HCT116 (cell line): ENCODE data around the gene MSI2. TPM values are rescaled to one million over a fixed set of nuclear protein-coding genes. Genes with fewer than 3 reads are reported as not detected.

Experiments used
- ATAC-seq: fragments of 200-7000 bp; cut with Tn5 transposase; 2 replicates; pipeline ENCODE4 v1.9.1; 2020; ENCODE audit warnings: mild to moderate bottlenecking, moderate library complexity
- BruUV-seq: library from RNA; stranded (reverse); fragments of 400-500 nt; replicated peaks from 2 replicates; lab custom pipeline; 2021; lab: Mats Ljungman, UMichigan
- CTCF ChIA-PET: fragments of 300-600 bp; sonication (Branson Sonifier 250); formaldehyde crosslinking; loops from one replicate; lab custom pipeline; 2021; ENCODE audit warnings: antibody characterized with exemption; lab: Charles Lee
- POLR2A ChIA-PET: fragments of 300-600, 350-600 bp; sonication (Branson Sonifier 250); formaldehyde crosslinking; loops from one replicate; lab custom pipeline; 2021; ENCODE audit warnings: antibody characterized with exemption; lab: Charles Lee
- RAD21 ChIA-PET, 2 experiments: fragments of 300-600 bp; sonication (Branson Sonifier 250); formaldehyde crosslinking; loops; one replicate each; lab custom pipeline; 2023; ENCODE audit warnings: low total read pairs in 2 of 2; ENCODE audit not compliant: uncharacterized antibody in 2 of 2, unreplicated experiment in 2 of 2, low non-redundant PET in 1 of 2; lab: Charles Lee
- DNase-seq: peaks from one replicate; pipeline ENCODE4 v3.0.0-alpha.2; 2010; ENCODE audit warnings: low read depth, low spot score
- H2AFZ ChIP-seq: fragments of 200-600 bp; shearing (Covaris generic), sonication (generic); 2 replicates; pipeline ENCODE4 v1.6.1; 2017; ENCODE audit warnings: low read depth, mixed run types, mixed read lengths, antibody characterized with exemption, low read length; ENCODE audit not compliant: poor library complexity, severe bottlenecking
- H3K27ac ChIP-seq: 2 replicates; pipeline ENCODE4 v1.5.1; 2012; ENCODE audit warnings: low read depth, low read length
- H3K27me3 ChIP-seq: fragments of 200-600 bp; sonication (generic); 2 replicates; pipeline ENCODE4 v1.6.1; 2016; ENCODE audit warnings: mixed run types, low read length, mixed read lengths; ENCODE audit not compliant: insufficient read depth
- H3K36me3 ChIP-seq, 2 experiments: fragments of 200-500 bp in 1 of 2; fragments of 200-600 bp in 1 of 2; sonication (Bioruptor generic) in 1 of 2; sonication (generic) in 1 of 2; 2 replicates each; pipeline versions ENCODE4 v1.5.1 to v1.6.1; 2014 to 2016; ENCODE audit warnings: low read length in 2 of 2, inconsistent platforms in 1 of 2, mixed read lengths in 1 of 2, mixed run types in 1 of 2; ENCODE audit not compliant: insufficient read depth in 2 of 2, control insufficient read depth in 1 of 2
- H3K4me1 ChIP-seq, 2 experiments: fragments of 200-600 bp in 1 of 2; sonication (generic) in 1 of 2; 2 replicates each; pipeline versions ENCODE4 v1.5.1 to v1.6.1; 2012 to 2017; ENCODE audit warnings: low read length in 2 of 2, inconsistent platforms in 1 of 2, mild to moderate bottlenecking in 1 of 2, mixed read lengths in 1 of 2, mixed run types in 1 of 2, moderate library complexity in 1 of 2; ENCODE audit not compliant: insufficient read depth in 2 of 2, control insufficient read depth in 1 of 2
- H3K4me2 ChIP-seq: fragments of 200-600 bp; sonication (generic); 2 replicates; pipeline ENCODE4 v1.6.1; 2017; ENCODE audit warnings: mixed run types, low read length, mixed read lengths
- H3K4me3 ChIP-seq, 2 experiments: fragments of 200-600 bp in 1 of 2; sonication (generic) in 1 of 2; replicated peaks in 1 of 2; 2 replicates each; pipeline ENCODE4 v1.5.1; 2011 to 2016; ENCODE audit warnings: low read length in 2 of 2, control low read depth in 1 of 2, low read depth in 1 of 2, mild to moderate bottlenecking in 1 of 2, mixed read lengths in 1 of 2, mixed run types in 1 of 2
- H3K79me2 ChIP-seq: fragments of 200-600 bp; sonication (generic); 2 replicates; pipeline ENCODE4 v1.6.1; 2017; ENCODE audit warnings: mild to moderate bottlenecking, mixed run types, low read length, moderate library complexity, mixed read lengths; ENCODE audit not compliant: insufficient read depth
- H3K9ac ChIP-seq: fragments of 200-600 bp; sonication (generic); 2 replicates; pipeline ENCODE4 v1.6.1; 2016; ENCODE audit warnings: low read length, mixed read lengths
- H3K9me2 ChIP-seq: fragments of 200-600 bp; sonication (generic), shearing (Covaris generic); 2 replicates; pipeline ENCODE4 v1.6.1; 2017; ENCODE audit warnings: mixed run types, mild to moderate bottlenecking, moderate library complexity; ENCODE audit not compliant: insufficient read depth
- H3K9me3 ChIP-seq, 2 experiments: fragments of 200-500 bp in 1 of 2; fragments of 200-600 bp in 1 of 2; sonication (Bioruptor generic) in 1 of 2; sonication (generic) in 1 of 2; 2 replicates each; pipeline ENCODE4 v1.6.1; 2014 to 2017; ENCODE audit warnings: low read length in 2 of 2, mixed read lengths in 2 of 2, inconsistent platforms in 1 of 2, low read depth in 1 of 2, mild to moderate bottlenecking in 1 of 2, mixed run types in 1 of 2, moderate library complexity in 1 of 2; ENCODE audit not compliant: control insufficient read depth in 1 of 2, insufficient read depth in 1 of 2
- H4K20me1 ChIP-seq: fragments of 200-600 bp; sonication (generic), shearing (Covaris generic); 2 replicates; pipeline ENCODE4 v1.6.1; 2017; ENCODE audit warnings: mixed run types, mild to moderate bottlenecking, moderate library complexity; ENCODE audit not compliant: insufficient read depth
- ATF3 ChIP-seq: IDR thresholded peaks from 2 replicates; pipeline ENCODE4 v1.6.1; 2012
- CBX3 ChIP-seq: IDR thresholded peaks from 2 replicates; pipeline ENCODE4 v1.6.1; 2012; ENCODE audit warnings: low read depth
- CTCF ChIP-seq, 3 experiments: fragments of 200-600 bp in 1 of 3; sonication (generic) in 1 of 3; IDR thresholded peaks in 2 of 3; conservative IDR thresholded peaks in 1 of 3; 2 replicates each; pipeline ENCODE4 v1.5.1; 2012 to 2017; ENCODE audit warnings: low read depth in 2 of 3, low read length in 2 of 3, antibody characterized with exemption in 1 of 3, borderline replicate concordance in 1 of 3, control low read depth in 1 of 3, mild to moderate bottlenecking in 1 of 3, mixed read lengths in 1 of 3, mixed run types in 1 of 3, moderate library complexity in 1 of 3; ENCODE audit not compliant: insufficient read depth in 1 of 3
- EGR1 ChIP-seq: IDR thresholded peaks from 2 replicates; pipeline ENCODE4 v1.6.1; 2012; ENCODE audit warnings: low read depth
- ELF1 ChIP-seq: IDR thresholded peaks from 2 replicates; pipeline ENCODE4 v1.6.1; 2012; ENCODE audit warnings: low read depth, borderline replicate concordance
- EZH2 ChIP-seq: fragments of 200-600 bp; sonication (generic); IDR thresholded peaks from 2 replicates; pipeline ENCODE4 v1.6.1; 2017; ENCODE audit warnings: antibody characterized with exemption, mixed run types
- FOSL1 ChIP-seq: IDR thresholded peaks from 2 replicates; pipeline ENCODE4 v1.6.1; 2012; ENCODE audit warnings: low read depth
- JUND ChIP-seq: IDR thresholded peaks from 2 replicates; pipeline ENCODE4 v1.6.1; 2012
- MAX ChIP-seq: IDR thresholded peaks from 2 replicates; pipeline ENCODE4 v1.6.1; 2012
- POLR2A ChIP-seq: IDR thresholded peaks from 2 replicates; pipeline ENCODE4 v1.7.0; 2011; ENCODE audit warnings: borderline replicate concordance; ENCODE audit not compliant: insufficient read depth, insufficient read length; ENCODE audit errors: extremely low read depth
- POLR2AphosphoS5 ChIP-seq: IDR thresholded peaks from 2 replicates; pipeline ENCODE4 v1.6.1; 2011; ENCODE audit warnings: mild to moderate bottlenecking, low read depth, low read length, moderate library complexity
- RAD21 ChIP-seq: IDR thresholded peaks from 2 replicates; pipeline ENCODE4 v1.6.1; 2012; ENCODE audit warnings: low read depth, mild to moderate bottlenecking
- SIN3A ChIP-seq: IDR thresholded peaks from 2 replicates; pipeline ENCODE4 v1.6.1; 2012; ENCODE audit warnings: low read depth
- SP1 ChIP-seq: IDR thresholded peaks from 2 replicates; pipeline ENCODE4 v1.6.1; 2012; ENCODE audit warnings: low read depth
- SRF ChIP-seq: IDR thresholded peaks from 2 replicates; pipeline ENCODE4 v1.6.1; 2012; ENCODE audit warnings: low read depth
- YY1 ChIP-seq: IDR thresholded peaks from 2 replicates; pipeline ENCODE4 v1.6.1; 2011; ENCODE audit warnings: low read length, low read depth, moderate library complexity, mild to moderate bottlenecking; ENCODE audit not compliant: insufficient replicate concordance; ENCODE audit errors: extremely low read depth
- ZFX ChIP-seq: fragments of 450-650 bp; IDR thresholded peaks from 2 replicates; pipeline ENCODE4 v1.6.1; 2017
- intact Hi-C: fragments of 100-400 bp; cut with micrococcal nuclease; formaldehyde crosslinking; loops from 2 replicates; pipeline ENCODE4 v1.10.0; 2022
- total RNA-seq: library from RNA; stranded (reverse); gene quantifications from one replicate; pipeline ENCODE4 v1.2.1, GENCODE V29; 2021; ENCODE audit not compliant: unreplicated experiment

MSI2 gene
- total RNA-seq, 1 experiment from 2014 or later: 137 TPM

- ATAC-seq: no peak
Measured at GRCh38 chr17:57406981-57407286, 150.6 kb downstream of the MSI2 start.

More at GRCh38 chr17:57406981-57407286, 150.6 kb downstream of the MSI2 start:
- H3K9me2 ChIP-seq: no peaks in the 10 kb centered on the region
- intact Hi-C loops: no loop called here
- H3K9ac ChIP-seq: no peak overlapping the region
- RAD21 ChIA-PET: no interaction called here
- no peaks in the 10 kb centered on the region; a peak in 1 of 4 replicates for H3K36me3 ChIP-seq
- no peaks in the 10 kb centered on the region for H3K9me3 ChIP-seq
- TF ChIP-seq FOSL1 (no peak), JUND (no peak), CBX3 (no peak), CTCF (IDR thresholded peaks at IDR 0.05 in 2 of 3, conservative IDR thresholded peaks at IDR 0.05 in 1 of 3; ENCODE audit: borderline replicate concordance in 1 of 3, insufficient read depth in 1 of 3, low read depth in 2 of 3, low read length in 2 of 3) (no peak), MAX (no peak), POLR2A (no peak), EZH2 (no peak), YY1 (no peak), SP1 (no peak), ELF1 (no peak), SRF (no peak), POLR2AphosphoS5 (no peak), EGR1 (no peak), RAD21 (no peak), ZFX (no peak), SIN3A (no peak), ATF3 (no peak)
- no peaks in the 10 kb centered on the region for H3K27me3 ChIP-seq
- H3K4me1 ChIP-seq: peaks cover 29% of the 10 kb centered on the region in 2 experiments
- no peak overlapping the region for H3K4me3 ChIP-seq
- H4K20me1 ChIP-seq: no peaks in the 10 kb centered on the region
- no TSS peak for BruUV-seq
- POLR2A ChIA-PET: interaction anchor here (1.1 kb wide), 1 partner anchor 33 kb away, joined by 3 read pairs; no protein-coding TSS in a partner anchor
- H2AFZ ChIP-seq: no peak overlapping the region
- no peaks in the 10 kb centered on the region; the same call in 1 of the 2 replicates for H3K79me2 ChIP-seq
- DNase-seq: no peak
- peak overlapping the region; percentile 44 for H3K27ac ChIP-seq
- CTCF ChIA-PET: interaction anchor here (1.0 to 1.8 kb wide), 2 partner anchors 164 to 341 kb away, joined by 3 to 7 read pairs; no protein-coding TSS in a partner anchor
- no peak overlapping the region for H3K4me2 ChIP-seq
